ENCODE results near the gene SDHAF2.
A peak's percentile ranks its signal among the peaks of the same experiment; 100 is the strongest.
"Not testable (repeated sequence)": the region's sequence is repeated elsewhere in the genome, so short reads cannot be mapped to it uniquely, and the experiment has no call there.

SDHAF2 gene

DNA sequence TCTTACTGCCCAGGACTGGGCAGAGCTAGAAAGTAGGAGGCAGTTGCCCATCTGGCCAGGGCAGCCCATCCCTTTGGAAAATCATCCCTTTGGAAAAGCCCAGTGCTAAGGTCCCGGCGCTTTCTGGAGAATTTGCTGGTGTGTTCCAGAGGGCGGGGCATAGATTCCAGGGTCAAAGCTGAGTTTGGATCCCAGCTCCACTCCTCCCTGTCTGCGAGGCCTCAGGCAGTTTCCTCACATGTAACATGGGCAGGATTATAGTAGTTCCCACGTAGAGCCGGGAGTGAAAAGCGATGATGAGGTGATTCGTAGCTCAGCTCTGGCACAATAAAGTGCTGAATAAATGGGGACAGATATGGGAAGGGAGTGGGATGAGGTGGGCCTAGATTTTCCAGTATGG lies 47.2 kb downstream of the SDHAF2 start:
- DNase-seq = no peak

DNA sequence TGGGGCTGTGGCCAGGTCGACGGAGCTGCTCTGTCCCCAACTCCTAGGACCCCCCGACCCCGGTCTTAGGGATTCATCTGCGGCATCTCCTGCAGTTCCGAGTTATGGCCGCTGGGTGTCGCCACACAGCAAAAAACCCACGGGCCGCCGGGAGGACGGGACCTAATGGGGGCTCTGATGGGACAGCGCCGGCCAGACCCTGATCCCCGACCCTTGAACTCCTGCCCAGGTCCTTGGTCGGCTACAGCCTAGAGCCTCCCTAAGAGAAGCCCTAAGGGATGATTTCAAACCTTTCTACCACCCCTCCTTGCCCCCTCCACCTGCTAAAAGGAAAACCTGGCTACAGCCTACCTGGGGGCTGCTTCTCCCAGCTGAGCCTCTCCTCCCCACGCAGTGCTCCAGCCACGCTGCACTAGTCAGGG lies 47.8 kb downstream of the SDHAF2 start:
- peak; percentile 51 for DNase-seq

DNA sequence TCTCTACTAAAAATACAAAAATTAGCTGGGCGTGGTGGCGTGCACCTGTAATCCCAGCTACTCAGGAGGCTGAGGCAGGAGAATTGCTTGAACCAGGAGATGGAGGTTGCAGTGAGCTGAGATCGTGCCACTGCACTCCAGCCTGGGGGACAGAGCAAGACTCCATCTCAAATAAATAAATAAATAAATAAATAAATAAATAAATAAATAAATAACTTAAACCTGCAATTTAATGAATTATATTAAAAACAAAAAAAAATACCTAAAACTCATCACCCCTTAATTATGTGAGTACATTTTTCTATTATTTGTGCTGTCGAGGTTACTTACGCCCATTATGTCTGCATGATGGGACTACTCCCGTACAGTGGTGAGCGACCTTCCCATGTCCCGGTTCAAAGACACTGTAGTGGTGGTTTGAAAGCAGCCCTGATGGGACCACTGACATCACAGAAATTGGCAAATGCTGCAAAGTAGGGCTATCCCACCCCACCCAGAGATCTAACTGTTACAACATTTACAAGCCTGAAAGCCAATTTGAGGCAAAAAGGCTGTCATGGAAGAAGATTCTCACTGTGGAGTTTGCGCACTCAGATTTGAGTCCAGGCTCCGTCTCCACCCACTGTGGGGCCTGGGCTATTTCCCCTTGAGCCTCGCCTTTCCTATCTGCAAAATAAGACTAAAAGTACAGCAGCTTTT lies 49.6 kb downstream of the SDHAF2 start:
- not testable (repeated sequence) for DNase-seq

DNA sequence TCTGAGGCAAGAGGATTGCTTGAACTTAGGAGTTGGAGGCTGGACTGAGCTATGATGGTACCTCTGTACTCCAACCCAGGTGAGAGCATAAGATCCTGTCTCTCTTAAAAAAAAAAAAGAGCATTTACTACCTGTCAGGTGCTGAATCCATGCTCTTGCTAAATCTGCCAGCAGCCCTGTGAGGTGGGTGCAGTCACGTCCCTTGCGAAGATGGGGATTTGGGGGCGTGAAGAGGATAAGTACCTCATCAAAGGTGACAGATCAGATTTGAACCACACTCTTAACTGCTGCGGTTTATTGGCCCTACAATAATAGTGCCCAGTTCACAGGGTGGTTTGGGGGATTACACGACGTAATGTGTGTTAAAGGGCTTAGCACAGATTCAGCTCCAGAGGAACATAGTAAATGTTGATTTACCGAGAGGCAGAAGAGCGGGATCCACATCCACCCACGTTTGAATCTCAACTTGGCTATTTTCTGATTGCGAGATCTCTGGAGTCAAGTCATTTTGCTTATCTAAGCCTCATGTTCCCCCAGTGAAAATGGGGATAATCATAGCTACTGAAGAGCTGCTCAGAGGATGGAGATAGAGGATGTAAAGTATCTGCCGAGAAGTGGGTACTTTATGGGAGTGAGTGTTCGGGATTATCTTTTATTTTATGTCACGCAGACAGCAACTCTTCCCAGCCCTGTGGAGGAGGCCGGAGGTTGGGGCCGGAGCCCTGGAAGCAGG lies 50.5 kb downstream of the SDHAF2 start:
- DNase-seq = no peak

DNA sequence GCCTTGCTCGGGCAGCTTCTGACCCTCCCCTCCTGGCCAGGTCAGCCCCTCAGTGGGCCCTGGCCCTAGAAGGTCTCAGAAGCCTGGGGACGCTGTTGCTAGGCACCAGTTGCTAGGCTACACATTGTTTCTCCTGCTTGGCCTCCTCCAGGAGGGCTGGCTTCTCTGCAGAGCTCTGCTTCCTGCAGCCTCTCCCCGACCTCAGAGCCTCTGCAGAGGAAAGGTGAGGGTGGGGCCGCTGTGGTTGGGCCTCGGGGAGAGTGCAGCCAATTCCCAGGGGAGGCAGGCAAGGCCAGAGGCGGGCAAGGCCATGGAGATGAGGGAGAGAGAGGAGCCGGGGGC lies 51.0 kb downstream of the SDHAF2 start:
- peak; percentile 92 for DNase-seq

DNA sequence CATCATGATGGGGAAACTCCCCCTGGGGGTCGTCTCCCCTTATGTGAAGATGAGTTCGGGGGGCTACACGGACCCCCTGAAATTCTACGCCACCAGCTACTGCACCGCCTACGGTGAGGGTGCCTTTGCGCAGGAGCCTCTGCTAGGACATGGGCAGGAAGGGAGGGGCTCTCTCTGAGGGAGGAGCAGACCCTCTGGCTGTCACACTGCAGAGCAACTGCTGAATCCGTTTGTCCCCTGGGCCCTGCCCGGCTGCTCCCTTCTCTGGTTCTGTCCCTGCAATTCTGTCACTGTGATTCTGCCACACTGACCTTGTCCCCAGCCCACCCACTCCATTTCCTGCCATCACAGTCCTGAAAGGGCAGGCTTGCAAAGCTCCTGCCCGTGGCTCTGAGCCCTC lies 51.9 kb downstream of the SDHAF2 start:
- DNase-seq = no peak

DNA sequence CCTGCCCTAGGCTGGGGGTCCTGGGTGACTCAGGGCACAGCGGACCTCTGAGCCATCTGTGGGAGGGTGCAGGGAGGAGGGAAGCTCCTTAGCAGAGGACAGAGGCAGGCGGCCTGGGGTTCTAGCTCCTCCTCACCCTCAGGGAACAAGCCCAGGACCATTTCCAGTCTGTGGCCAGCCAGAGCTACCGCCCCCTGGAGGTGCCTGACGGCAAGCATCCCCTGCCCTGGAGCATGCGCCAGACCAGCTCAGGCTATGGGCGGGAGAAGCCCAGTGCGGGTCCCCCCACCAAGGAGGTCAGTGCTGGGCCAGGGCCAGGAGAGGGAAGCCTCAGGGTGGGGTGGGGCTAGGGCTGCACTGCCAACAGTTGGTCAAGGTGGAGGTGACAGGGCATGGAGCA lies 52.6 kb downstream of the SDHAF2 start:
- peak; percentile 60 for DNase-seq

DNA sequence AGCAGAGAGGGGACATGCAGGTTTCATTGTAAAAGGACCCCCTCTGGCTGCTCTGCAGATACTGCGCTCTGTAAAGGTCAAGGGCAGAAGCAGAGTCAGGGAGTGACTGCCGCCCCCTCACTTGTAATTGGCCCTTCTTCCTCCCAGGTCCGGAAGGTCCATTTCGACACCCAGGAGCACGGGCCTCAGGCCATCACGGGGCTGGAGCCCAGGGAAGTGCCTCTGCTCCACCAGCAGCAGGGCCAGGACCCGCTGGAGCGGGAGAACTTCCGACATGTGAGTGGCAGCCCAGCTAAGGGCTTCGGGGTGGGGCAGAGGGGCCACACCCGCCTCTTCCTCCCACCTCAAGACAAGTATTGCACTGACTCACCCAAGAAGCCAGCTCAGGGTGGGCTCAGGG lies 54.6 kb downstream of the SDHAF2 start:
- no peak for DNase-seq

DNA sequence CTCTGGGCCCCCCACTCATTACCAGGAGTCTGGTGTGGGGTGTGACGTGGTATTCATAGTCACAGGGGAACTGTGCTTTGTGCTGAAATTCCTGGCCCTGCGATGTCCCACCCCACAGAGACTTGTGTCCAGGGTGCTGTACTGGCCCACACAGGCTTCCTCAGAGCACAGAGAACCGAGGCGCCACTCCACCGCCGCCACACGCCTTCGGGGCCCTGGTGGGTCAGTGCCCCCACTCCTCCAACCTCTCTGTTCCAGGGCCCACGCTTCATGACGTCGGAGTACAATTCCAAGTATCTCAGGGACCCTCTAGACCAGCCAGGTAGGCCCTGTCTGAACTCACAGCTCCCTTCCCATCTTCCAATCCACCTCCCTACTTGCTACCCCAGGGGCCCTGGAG lies 55.2 kb downstream of the SDHAF2 start:
- DNase-seq = no peak

DNA sequence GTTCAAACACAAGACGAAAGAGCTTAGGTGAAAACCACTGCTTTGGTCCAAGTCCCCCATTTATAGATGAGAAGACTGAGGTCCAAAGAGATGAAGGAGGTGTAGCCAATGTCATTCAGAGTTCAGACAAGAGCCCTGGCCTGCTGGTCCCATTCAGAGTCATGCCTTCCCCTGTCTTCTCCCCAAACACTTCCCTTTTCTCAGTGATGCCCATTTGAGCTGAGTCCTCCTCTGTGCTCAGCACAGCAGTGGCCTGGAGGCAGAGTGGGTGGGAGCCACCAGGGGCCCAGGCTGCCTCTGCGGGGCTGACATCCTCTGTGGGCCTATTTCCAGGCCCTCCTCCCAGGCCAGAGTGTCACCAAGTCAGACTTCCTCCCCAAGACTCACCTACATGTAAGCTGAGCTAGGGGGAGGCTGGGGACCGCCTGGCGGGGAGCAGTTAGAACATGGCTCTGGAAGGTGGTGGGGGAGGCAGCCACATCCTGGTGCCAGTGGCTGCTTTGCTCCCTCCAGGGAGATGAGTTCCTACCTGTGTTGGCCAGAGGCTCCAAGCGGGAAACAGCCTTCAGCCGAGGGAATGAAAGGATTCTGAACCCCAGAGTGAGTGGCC lies 56.2 kb downstream of the SDHAF2 start:
- no peak for DNase-seq

DNA sequence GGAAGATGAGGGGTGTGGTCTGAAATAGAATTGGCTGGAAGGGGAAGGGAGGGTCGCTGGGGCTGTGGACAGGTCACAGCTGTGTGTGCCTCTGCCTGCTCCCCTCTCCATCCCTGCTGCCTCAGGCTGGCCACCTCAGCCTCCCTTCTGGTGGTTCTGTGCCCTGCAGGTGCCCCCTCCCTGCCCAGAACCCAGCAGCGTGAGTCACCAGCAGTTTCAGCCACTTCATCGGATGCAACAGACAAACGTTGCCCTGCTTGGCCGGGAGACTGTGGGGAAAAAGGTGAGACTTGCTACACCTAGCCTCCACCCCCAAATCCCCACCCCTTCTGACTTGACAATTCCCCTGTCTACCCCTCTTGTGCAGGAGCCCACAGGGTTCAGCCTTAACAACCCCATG lies 56.9 kb downstream of the SDHAF2 start:
- DNase-seq = no peak

DNA sequence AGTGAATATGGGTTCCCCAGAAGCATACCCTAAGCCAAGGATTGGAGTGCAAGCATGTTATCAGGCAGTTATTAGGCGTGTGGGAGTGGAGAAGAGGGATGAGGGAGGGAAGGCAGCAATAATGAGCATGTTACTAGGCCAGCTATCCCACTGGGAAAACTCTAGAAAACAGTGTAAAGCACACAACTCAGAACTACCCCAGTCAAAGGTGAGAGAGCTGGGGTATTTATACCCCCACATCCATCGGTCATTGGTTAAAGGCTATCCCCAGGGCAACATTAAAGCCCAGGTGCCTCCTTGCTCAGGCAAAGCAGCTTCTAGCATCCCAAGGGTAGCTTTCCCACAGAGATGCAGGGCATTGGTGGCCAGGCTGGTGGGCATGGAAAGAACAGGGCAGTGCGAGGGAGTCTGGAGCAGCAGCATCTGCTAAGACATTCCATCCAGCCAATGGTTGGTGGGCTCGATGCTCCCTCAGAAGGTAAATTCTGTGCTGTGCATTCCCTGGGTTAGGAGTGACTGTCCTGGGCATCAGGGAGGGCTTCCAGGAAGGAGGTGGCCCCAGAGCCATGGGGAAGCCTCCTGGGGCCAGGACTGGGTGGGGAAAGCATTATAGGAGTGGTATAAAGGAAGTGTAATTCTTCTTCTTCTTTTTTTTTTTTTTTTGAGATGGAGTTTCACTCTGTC lies 57.6 kb downstream of the SDHAF2 start:
- no peak for DNase-seq

DNA sequence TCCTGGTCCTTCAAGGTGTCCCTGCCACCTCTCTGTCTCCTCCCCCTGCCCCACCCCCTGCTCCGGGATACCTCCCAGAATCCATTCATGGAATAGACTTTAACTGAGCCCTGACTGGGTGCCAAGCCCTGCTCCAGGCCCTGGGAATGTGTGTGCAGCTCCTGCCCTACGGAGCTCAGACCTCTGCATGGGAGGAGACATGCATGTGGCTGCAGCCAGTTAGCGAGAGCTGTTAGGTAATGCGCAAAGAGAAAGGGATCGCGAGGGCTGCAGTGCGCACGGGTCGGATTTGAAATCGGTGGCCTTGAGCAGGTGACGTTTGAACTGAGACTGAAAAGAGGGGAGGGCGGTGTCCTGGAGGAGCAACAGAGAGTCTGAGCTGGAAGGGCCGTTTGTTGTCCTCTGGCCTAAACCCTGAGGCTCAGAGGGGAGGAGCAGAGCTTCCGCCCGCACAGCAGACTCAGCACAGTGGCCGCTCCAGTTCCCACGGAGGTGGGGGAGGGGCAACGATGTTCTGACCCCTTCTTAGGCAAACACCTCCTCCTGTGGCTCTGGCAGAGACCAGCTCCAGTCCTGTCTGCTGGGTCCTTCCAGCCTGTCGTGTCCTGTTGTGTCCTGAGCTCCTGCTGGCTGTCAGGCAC lies 58.8 kb downstream of the SDHAF2 start:
- peak; percentile 91 for DNase-seq

DNA sequence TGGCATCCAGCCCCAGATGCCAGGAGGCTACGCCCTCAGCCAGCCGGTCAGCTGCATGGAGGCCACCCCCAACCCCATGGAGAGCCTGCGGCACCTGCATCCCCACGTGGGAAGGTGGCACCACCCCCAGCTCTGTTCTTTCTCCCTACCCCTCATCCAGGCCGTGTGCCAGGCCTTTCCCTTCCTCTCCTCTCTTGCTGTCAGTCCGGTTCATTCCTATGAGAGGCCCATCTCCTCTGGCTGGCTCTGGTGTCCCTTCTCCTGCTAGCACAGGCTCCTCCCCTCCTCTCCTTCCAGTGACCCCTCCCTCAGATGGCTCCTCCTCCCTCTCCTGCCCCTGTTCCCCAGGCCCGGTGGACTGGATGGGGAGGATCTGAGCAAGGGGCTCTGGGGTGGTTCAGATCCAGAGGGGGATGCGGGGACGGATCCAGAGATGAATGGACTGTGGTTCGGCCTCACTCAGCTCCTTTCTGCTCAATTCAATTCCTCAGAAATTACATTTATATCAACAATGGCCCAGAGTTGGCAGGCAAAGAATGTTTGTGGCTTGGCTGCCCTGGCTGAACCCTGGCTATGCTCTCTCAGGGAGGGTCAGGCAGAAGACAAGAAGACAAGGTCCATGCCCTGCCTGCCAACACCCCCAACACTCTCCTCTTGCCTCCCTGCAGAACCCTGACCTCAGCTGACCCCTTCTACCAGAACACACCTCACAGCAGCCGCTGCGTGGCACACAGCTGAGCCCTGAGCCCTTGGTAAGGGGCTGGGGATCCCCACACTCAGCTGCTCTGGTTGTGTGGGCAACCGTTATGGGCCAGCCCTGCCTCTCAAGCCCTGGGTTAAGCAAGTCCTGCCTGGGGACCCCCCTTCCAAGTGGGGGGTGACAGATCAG lies 60.2 kb downstream of the SDHAF2 start:
- no peak for DNase-seq

DNA sequence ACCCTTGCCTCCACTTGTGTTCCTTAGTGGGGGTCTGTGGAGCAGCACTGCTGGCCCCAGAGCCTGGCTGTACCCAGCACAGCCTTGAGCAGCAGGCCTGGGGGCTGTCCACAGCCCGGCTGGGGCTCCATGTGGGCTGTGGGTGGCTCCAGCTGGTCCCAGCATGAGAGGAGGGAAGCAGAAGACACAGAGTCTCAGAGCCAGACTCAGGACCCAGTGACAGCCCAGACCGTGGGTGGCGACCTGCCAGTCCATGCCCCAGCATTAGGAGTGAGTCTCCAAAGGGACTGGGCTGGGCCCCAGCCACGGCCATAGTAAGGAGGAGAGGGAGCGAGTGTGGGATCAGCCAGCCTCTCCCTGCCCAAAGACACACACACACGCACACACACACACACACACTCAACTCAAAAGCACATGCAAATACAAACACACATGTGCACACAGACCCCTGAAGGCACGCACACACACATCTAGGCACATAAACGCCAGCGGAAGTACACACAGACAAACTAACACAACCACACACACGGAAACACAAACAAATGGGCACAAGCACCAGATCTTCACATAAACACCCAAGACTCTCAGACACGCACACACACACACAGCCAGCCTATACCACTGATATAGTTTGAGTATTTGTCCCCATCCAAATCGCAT lies 61.9 kb downstream of the SDHAF2 start:
- no peak for DNase-seq

DNA sequence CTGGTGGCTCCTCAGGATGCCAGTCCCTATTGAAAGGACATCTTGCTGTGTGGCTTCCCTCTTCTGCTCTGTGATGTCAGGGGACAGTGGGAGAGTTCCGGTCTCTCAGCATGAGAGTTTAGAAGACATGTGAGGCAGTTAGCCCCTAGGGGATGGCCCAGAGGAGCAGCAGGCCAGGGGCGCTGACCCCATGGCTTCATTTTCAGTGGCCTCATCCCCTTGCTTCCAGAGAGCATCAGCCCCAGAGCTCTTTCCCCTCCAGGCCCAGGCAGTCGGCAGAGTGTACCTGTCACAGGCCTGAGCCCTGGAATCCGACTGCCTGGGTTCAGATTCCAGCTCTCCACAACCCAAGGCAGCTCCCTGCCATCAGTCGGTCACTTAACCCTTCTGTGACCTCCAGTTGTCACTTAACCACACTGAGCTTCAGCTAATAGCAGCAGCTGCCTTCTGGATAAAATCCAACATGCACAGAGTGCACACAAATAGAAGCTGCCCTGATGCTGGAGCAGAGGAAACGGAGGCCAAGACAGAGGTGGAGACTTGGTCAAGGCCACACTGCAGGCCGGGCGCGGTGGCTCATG lies 64.5 kb downstream of the SDHAF2 start:
- DNase-seq = peak; percentile 35

DNA sequence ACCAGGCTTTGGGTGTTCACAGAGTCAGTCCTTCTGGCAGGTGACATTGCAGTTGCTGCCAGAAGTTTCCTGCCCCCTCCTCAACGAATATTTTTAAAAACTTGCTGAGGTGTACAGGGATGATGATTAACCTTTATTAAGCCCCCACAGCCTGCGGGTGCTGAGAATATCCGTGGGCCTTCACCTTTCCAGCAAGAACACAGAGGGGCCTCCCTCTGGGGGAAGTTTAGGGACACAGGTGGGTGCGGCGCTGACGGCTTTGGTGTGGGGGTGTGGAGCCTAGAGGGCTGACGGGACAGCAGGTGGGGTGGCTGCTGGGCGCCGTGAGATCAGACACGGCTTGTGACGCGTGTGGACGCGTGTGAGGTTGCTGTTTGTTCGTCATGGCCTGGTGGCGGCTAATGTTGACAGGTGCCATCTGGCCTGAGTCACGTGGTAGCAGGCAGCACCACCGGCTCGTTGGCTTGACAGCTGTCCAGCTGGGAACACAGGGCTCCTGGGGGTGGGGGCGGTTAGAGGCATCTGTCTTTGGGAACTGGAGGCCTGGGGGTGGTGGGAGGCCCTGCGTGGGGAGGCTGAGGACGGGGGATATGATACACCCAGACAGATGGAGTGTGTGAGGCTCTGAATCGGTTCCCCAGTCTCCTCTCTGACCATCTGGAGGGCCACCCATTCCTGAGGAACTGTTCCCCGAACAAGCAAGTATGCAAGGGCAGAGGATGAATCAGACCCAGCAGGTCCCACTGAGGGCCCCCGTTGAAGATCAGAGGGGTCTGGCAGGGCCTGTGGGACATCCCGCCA lies 66.1 kb downstream of the SDHAF2 start:
- DNase-seq = peak; percentile 97

Measured in NCI-H69 (cell line).